Small intestine (tissue), 7 donors: ENCODE results near the gene HDAC4. TPM values are rescaled to one million over a fixed set of nuclear protein-coding genes. Genes with fewer than 3 reads are reported as not detected.
A peak's percentile ranks its signal among the peaks of the same experiment; 100 is the strongest.

ENCODE experiments used
- DNase-seq, 2 donors: peaks; one replicate each; pipeline versions ENCODE4 v3.0.0 to v3.0.0-alpha.2; 2013
- FAIRE-seq: peaks from 2 replicates; lab custom pipeline; 2012; peaks lifted over from hg19 to GRCh38; lab: Jason Lieb, UNC
- H3K27ac ChIP-seq, 3 donors: one replicate each; pipeline ENCODE4 v1.5.1; 2013; ENCODE audit warnings: low read length in 2 of 3, mild to moderate bottlenecking in 2 of 3, control low read depth in 1 of 3, inconsistent platforms in 1 of 3, low read depth in 1 of 3, moderate library complexity in 1 of 3
- H3K27me3 ChIP-seq, 3 donors: one replicate each; pipeline ENCODE4 v1.6.1; 2013; ENCODE audit warnings: low read length in 3 of 3, inconsistent platforms in 1 of 3; ENCODE audit not compliant: control insufficient read depth in 3 of 3, insufficient read depth in 3 of 3
- H3K36me3 ChIP-seq, 3 donors: one replicate each; pipeline ENCODE4 v1.6.1; 2013; ENCODE audit warnings: low read length in 3 of 3, inconsistent platforms in 1 of 3, low read depth in 1 of 3, mild to moderate bottlenecking in 1 of 3, moderate library complexity in 1 of 3; ENCODE audit not compliant: control insufficient read depth in 3 of 3, insufficient read depth in 2 of 3
- H3K4me1 ChIP-seq, 3 donors: one replicate each; pipeline ENCODE4 v1.6.1; 2013; ENCODE audit warnings: low read length in 2 of 3, inconsistent platforms in 1 of 3, low read depth in 1 of 3, mild to moderate bottlenecking in 1 of 3, moderate library complexity in 1 of 3; ENCODE audit not compliant: control insufficient read depth in 3 of 3, insufficient read depth in 2 of 3
- H3K4me3 ChIP-seq, 3 donors: one replicate each; pipeline ENCODE4 v1.5.1; 2013; ENCODE audit warnings: low read length in 3 of 3, control low read depth in 1 of 3, inconsistent platforms in 1 of 3, low read depth in 1 of 3, mild to moderate bottlenecking in 1 of 3, moderate library complexity in 1 of 3
- H3K9me3 ChIP-seq, 2 donors: one replicate each; pipeline ENCODE4 v1.6.1; 2013; ENCODE audit warnings: low read depth in 1 of 2, low read length in 1 of 2; ENCODE audit not compliant: control insufficient read depth in 2 of 2, insufficient read depth in 1 of 2
- WGBS, 3 donors: extraction: QIAGEN DNeasy Blood & Tissue Kit; methylation state at CpG; one replicate each; pipeline ENCODE4 v1.1.7; 2013; 5-methylcytosine and 5-hydroxymethylcytosine counted together
- polyA plus RNA-seq, 4 donors: library from polyadenylated mRNA; stranded (reverse) in 3 of 4; unstranded in 1 of 4; fragments of 200-250 nt in 3 of 4; fragments of 120-200 nt in 1 of 4; gene quantifications; one replicate each; pipeline versions ENCODE4 v1.2.1 to v1.2.3, GENCODE V29; 2013
- donor health status: healthy with polysubstance abuse.
- donor health status: control.
- donor health status: control.
- donor health status: Bipolar disorder and iron deficiency.
- donor health status: healthy.

The HDAC4 gene
- polyA plus RNA-seq, 4 donors, result 3.1 to 11.3 (median 5.9) TPM

GRCh38 chr2:239130786-239131325, 270.0 kb downstream of the HDAC4 start:
- H3K36me3 ChIP-seq, result peaks cover 9 to 68% (median 10%) of the 10 kb centered on the region in 3 donors
- 95 to 97% (median 96%) methylated on average over 16 of the region's 16 CpGs for WGBS, 3 donors
- FAIRE-seq, result no peak

GRCh38 chr2:239130041-239130440, 270.8 kb downstream of the HDAC4 start:
- H3K36me3 ChIP-seq, result peaks cover 10 to 76% (median 14%) of the 10 kb centered on the region in 3 donors
- no peak overlapping the region for H3K27ac ChIP-seq
- H3K27me3 ChIP-seq, result no peaks in the 10 kb centered on the region
- no peaks in the 10 kb centered on the region for H3K9me3 ChIP-seq
- FAIRE-seq (no peak), DNase-seq (no peak)
- H3K4me1 ChIP-seq, result no peaks in the 10 kb centered on the region
- WGBS, 3 donors, result 91 to 93% (median 92%) methylated on average over 9 of the region's 9 CpGs
- H3K4me3 ChIP-seq, result no peak overlapping the region

More at GRCh38 chr2:239130786-239131325, 270.0 kb downstream of the HDAC4 start:
- Histone ChIP-seq H3K27ac (no peak overlapping the region), H3K4me1 (no peaks in the 10 kb centered on the region), H3K4me3 (no peak overlapping the region), H3K9me3 (no peaks in the 10 kb centered on the region), H3K27me3 (no peaks in the 10 kb centered on the region)
- DNase-seq, result no peak

- 90 to 93% (median 93%) methylated on average over 8 of the region's 8 CpGs for WGBS, 3 donors
- no peak for FAIRE-seq
- no peaks in the 10 kb centered on the region for H3K4me1 ChIP-seq
- H3K9me3 ChIP-seq, result no peaks in the 10 kb centered on the region
- H3K4me3 ChIP-seq, result no peak overlapping the region
- no peaks in the 10 kb centered on the region for H3K27me3 ChIP-seq
- peaks cover 13 to 82% (median 16%) of the 10 kb centered on the region in 3 donors for H3K36me3 ChIP-seq
- H3K27ac ChIP-seq, result no peak overlapping the region
- no peak for DNase-seq
Observed at GRCh38 chr2:239129147-239129920, 271.5 kb downstream of the HDAC4 start.

- 93 to 95% (median 94%) methylated on average over 13 of the region's 13 CpGs for WGBS, 3 donors
- no peak overlapping the region for H3K4me3 ChIP-seq
- no peak overlapping the region for H3K27ac ChIP-seq
- H3K4me1 ChIP-seq, result no peaks in the 10 kb centered on the region
- H3K27me3 ChIP-seq, result no peaks in the 10 kb centered on the region
- DNase-seq (no peak), FAIRE-seq (no peak)
- H3K36me3 ChIP-seq, result peaks cover 13 to 80% (median 14%) of the 10 kb centered on the region in 3 donors
- H3K9me3 ChIP-seq, result no peaks in the 10 kb centered on the region
Observed at GRCh38 chr2:239128706-239129105, 272.1 kb downstream of the HDAC4 start.

GRCh38 chr2:239127513-239127912, 273.3 kb downstream of the HDAC4 start:
- 86 to 89% (median 87%) methylated on average over 9 of the region's 9 CpGs for WGBS, 3 donors
- no peak for FAIRE-seq
- Histone ChIP-seq H3K27me3 (no peaks in the 10 kb centered on the region), H3K4me3 (no peak overlapping the region), H3K4me1 (no peaks in the 10 kb centered on the region), H3K9me3 (no peaks in the 10 kb centered on the region), H3K36me3 (peaks cover 13 to 77% (median 14%) of the 10 kb centered on the region in 3 donors), H3K27ac (no peak overlapping the region)
- no peak for DNase-seq

GRCh38 chr2:239125726-239126675, 274.8 kb downstream of the HDAC4 start:
- Histone ChIP-seq H3K27ac (no peak overlapping the region), H3K4me1 (no peaks in the 10 kb centered on the region), H3K36me3 (peaks cover 8 to 73% (median 13%) of the 10 kb centered on the region in 3 donors), H3K9me3 (no peaks in the 10 kb centered on the region), H3K27me3 (no peaks in the 10 kb centered on the region), H3K4me3 (no peak overlapping the region)
- DNase-seq (no peak), FAIRE-seq (no peak)
- 91 to 97% (median 92%) methylated on average over 25 to 27 of the region's 27 CpGs for WGBS, 3 donors

- FAIRE-seq, result peak; percentile 75
- no peak overlapping the region for H3K27ac ChIP-seq
Observed at GRCh38 chr2:239124152-239124899, 276.5 kb downstream of the HDAC4 start.

More at GRCh38 chr2:239124152-239124899, 276.5 kb downstream of the HDAC4 start:
- Histone ChIP-seq H3K9me3 (no peaks in the 10 kb centered on the region), H3K4me3 (no peak overlapping the region), H3K36me3 (peaks cover 8 to 64% (median 13%) of the 10 kb centered on the region in 3 donors), H3K27me3 (no peaks in the 10 kb centered on the region), H3K4me1 (no peaks in the 10 kb centered on the region)
- 92 to 94% (median 94%) methylated on average over 48 of the region's 48 CpGs for WGBS, 3 donors
- no peak for DNase-seq
